ENCODE results near the gene ATP9B.
"Not testable (repeated sequence)": the region's sequence is repeated elsewhere in the genome, so short reads cannot be mapped to it uniquely, and the experiment has no call there.

ATP9B gene

DNA sequence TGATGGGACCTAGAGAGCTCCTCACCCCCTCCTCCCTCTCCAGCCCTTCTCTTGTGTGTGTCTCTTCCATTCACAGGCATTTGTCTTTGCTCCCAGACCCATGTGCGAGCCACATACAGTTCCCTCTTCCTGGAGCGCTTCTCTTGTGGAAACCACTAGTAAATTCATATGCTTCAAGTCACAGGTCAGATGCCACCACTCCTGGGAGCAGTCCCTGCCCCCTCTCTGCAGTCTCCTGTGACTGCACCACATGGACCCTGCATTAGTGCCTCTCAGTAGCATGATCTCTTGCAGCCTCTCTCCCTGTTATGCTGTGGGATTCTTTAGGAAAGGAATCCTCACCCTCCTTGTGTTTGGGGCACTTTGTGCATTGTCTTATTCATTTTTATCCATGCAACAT, 230.1 kb downstream of the ATP9B start:
- no peak for DNase-seq

GRCh38 chr18:79299711-79300110, 230.5 kb downstream of the ATP9B start:
- DNase-seq, result no peak

DNA sequence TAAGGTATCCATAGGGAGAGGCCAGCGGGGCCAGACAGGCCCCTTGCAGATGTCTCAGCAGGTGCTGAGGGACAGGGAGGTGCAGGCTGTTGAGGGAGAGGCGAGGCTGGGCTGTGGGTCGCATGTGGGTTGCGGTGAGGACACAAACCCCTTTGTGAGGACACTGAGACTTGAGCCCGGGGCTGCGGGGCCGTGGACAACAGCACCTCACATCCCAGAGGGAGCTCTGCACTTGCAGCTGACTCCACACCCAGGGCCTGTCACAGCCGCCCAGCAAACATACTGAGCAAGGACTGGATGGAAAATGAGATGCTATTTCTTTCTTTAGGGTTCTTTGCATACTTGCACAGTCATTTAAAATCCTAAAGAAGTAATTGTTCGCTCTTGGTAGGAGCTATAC, 231.2 kb downstream of the ATP9B start:
- no peak for DNase-seq

DNA sequence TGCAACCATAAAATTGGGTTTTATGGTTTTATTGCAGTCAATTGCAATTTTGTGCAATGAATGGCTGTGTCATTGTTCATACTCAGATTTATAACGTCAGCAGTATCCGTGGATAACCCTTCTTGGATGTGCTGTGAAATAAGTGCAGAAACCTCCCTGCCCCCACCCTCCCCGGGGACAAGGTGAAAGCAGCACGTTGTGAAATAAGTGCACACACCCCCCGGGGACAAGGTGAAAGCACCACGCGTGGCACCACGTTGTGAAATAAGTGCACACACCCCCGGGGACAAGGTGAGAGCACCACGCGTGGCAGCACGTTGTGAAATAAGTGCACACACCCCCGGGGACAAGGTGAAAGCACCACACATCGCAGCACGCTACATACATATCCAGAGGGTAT, 232.9 kb downstream of the ATP9B start:
- no peak for DNase-seq

DNA sequence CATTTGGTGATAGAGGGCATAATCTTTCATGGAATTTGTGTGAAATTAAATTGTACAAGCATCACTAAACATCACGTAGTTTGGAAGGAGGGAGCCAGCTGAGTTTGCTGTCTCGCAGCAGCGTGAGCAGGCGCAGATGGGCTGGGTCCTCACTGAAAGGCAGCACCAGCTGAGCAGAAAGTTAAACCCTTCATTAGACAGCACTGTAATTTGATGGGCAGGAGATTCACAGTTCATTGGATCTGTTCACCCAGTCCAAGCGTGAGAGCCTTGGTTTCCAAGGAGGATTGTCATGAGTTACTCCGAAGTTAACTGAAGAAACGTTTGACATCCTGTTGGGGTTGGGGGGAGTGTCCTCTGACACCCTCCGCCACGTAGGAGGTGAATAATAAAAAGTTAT, 236.7 kb downstream of the ATP9B start:
- DNase-seq, result no peak

DNA sequence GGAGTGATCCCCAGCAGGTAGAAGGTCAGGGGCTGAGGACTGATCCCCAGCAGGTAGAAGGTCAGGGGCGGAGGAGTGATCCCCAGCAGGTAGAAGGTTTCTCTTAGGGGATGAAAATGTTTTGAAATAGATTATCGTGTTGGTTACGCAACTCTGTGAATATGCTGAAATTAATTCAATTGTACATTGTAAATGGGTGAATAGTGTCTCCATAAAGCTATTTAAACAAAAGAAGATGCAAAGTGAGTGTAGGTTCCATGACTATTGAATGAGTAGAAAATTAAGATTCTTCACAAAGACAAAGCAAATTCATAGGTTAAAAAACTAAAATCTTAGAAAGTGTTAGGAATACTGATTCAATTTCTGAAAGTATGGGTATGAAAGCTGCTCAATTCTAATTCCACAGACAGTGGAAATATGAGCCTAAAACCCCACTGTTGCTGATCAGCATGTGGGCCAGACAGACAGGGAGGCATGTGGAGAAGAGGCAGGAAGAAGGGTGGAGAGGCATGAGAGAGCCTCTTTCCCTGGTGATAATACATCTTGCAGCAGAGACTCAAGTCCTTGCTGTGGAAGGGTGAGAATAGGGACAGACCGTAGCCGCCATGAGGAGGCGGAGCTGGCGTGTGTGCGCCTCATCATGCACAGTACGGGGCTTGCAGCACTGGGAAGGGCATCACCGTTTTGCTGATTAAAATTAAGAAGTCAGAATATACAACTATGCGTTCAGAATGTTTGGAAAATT, 240.6 kb downstream of the ATP9B start:
- DNase-seq, result no peak

DNA sequence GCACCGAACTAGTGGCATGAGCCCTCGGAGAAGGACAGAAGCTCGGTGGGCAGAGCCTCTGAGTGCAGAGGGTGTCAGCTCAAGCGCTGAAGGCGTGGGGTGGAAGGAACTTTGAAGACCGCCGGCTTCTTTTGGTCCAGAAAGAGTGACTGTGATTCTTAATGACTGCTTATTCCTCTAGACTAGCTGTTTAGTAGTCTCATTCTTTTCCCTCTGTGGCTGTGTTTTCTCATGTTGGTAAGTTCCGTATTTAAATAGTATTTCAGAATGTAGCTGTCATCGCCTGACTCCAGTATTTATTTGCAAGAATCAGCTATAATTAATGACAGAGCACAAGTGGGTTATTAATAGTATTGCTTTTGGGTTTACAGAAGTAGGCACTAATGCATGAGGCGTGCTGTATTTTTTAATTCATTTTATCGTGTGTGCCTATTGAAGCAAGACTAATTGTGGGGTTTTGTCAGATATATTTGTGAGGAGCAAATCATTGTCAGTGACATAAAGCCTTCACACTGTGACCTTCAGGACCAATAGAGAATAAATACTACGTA, 245.7 kb downstream of the ATP9B start:
- DNase-seq, result no peak

DNA sequence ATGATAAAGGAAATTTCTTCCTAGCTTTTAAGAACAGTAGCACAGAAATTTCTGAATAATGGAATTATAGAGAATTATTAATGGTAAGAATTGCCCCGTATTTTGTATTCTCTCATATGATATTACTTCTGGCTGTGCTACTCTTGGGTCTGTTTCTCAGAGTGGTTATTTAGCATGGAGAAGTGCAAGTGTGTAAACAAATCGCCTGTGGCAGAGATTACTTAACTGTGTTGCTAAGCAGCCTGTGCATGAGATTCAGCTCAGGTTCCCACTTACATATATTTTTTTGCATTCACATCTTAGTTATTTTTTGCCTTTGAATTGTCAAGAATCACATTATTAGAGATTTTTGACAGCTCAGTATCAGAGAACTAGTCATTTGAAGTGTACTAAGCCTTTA, 246.4 kb downstream of the ATP9B start:
- no peak for DNase-seq

DNA sequence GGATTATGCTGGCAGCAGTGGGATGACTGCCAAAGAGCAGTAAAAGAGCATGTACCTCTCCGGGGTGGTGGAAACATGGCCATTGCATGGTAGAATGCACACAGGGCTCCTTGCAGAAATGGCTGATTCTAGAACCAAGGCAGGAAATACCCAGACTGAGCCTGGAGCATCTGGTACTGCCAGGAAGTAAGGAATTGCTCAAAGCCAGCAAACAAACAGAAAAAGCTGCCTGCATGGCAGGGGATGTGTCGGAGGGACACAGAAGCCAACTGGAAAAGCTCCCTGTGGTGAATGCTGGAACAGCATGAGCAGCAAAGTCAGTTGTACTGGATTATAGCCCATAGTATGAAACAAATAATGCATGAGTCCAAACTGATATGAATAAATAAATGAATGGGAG, 248.5 kb downstream of the ATP9B start:
- no peak for DNase-seq

DNA sequence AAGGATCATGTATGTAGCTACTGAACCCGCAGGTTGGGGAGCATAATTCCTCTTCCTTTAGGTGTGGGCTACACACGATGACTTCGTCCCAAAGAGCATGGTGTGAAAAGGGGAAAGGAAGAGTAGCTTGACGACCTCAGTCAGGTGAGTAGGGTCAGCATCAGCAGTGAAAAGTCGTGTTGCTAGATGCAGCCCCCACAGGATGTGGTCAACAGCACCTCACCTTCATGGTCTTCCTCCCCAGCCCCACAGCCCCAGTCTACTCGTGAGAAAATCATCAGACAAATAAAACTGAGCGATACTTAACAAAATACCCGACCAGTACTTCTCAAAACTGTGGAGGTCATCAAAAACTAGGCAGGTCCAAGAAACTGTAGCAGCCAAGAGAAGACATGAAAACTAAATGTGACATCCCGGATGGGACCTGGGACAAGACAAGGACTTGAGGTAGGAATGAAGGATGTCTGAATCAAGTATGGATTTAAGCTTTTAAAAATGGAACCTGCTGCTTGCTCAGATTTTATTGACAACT, 249.0 kb downstream of the ATP9B start:
- DNase-seq, result no peak

GRCh38 chr18:79320216-79320850, 251.1 kb downstream of the ATP9B start:
- DNase-seq, result no peak

- no peak for DNase-seq
These were observed 252.6 kb downstream of the ATP9B start for GRCh38 chr18:79321625-79322405.

DNA sequence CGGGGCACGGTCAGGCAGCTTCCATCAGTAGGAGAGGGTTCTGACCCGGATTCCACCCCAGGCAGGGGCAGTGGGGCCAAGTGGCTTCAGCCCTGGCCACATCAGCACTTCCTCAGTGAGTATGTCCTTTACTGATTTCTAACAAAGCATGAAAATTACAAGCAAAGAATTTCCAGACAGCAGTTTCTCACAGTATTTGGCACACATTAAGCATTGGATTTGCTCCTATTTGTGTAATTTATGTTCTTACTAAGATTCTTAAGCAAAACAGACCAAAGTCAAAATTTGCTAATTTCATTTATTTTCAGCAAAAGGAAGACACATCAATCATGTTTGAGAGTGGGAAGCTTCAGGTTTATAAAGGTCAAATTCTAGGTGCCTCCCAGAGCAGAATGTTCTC, 253.2 kb downstream of the ATP9B start:
- no peak for DNase-seq

- DNase-seq, result no peak
These were observed 254.3 kb downstream of the ATP9B start for GRCh38 chr18:79323471-79323870.

DNA sequence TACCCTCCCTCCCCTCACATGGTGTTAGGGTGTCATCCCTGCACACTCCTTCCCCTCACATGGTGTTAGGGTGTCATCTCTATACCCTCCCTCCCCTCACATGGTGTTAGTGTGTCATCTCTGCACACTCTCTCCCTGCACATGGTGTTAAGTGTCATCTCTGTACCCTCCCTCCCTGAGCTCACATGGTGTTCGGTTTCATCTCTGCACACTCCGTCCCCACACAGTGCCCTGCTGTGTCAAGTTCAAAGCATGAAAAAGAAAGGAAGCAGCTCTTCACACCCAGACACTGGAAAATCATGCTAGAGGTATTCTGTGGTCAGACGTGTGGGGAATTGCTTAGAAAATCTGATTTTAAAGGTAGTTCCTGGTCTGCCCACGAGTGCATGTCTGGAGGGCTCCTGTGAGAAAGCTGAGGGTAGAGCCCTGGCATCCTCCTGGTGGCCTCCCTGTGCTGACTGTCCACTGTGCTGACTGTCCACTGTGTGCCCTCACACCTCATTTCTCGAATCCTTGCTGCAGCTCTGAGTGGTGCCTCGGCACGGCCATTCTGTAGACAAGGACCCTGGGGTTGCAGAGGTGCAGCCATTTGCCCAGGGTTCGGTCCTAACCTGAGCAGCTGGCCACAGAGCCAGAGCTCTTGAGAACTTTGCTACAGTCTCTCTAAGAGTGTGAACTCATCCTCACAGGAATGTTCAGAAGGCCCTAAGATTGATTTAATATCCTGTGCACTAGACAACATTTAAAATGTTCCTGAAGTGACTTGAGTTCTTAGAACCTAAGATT, 257.4 kb downstream of the ATP9B start:
- DNase-seq, result peak; percentile 62

DNA sequence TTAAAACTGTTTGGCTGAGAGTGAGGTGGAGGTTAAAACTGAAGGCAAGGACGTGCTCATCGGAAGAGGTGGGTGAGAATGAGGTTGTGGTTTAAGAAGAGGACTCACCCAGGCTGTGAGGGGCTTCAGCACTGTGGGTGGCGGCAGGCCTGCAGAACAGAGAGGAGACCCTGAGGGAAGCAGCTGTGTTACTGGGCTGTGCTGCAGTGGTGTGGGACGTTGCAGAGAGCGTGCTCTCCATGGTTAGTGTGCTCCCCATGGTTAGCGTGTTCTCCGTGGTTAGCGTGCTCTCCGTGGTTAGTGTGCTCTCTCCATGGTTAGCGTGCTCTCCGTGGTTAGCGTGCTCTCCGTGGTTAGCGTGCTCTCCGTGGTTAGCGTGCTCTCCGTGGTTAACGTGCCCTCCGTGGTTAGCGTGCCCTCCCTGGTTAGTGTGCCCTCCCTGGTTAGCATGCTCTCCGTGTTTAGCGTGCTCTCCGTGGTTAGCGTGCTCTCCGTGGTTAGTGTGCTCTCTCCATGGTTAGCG, 258.1 kb downstream of the ATP9B start:
- DNase-seq, result no peak

- DNase-seq, result not testable (repeated sequence)
These were observed 258.7 kb downstream of the ATP9B start for GRCh38 chr18:79327915-79328314.

GRCh38 chr18:79328887-79329286, 259.7 kb downstream of the ATP9B start:
- DNase-seq, result no peak

DNA sequence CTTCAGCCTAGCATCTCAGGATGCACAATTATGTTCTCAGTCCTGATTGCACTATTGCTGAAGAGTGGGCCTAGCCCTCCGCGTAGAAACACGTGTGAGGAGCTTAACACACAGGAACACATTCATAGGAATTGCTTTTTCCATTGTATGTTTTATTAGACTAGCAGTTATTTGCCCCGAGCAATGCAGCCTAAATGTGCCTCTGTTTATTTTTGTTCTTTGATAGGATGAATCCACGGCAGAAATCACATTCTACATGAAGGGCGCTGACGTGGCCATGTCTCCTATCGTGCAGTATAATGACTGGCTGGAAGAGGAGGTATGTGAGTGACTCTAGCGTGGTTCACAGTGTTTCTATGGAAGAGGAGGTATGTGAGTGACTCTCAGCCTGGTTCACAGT, 260.6 kb downstream of the ATP9B start:
- DNase-seq, result no peak

- no peak for DNase-seq
These were observed 263.5 kb downstream of the ATP9B start for GRCh38 chr18:79332646-79333045.

GRCh38 chr18:79333046-79333445, 263.9 kb downstream of the ATP9B start:
- no peak for DNase-seq

All from fibroblast of skin of abdomen (primary cell).